MCF 10A (cell line): ENCODE results near the gene GOLIM4. TPM values are rescaled to one million over a fixed set of nuclear protein-coding genes. Genes with fewer than 3 reads are reported as not detected.
A peak's percentile ranks its signal among the peaks of the same experiment; 100 is the strongest.

Experiments used
- BruUV-seq: library from RNA; stranded (reverse); fragments of 400-500 nt; replicated peaks from 2 replicates; lab custom pipeline; 2021; lab: Mats Ljungman, UMichigan
- CTCF ChIA-PET: fragments of 300-600 bp; sonication (Branson Sonifier 250); formaldehyde crosslinking; extraction: SDS; loops from one replicate; lab custom pipeline; 2021; ENCODE audit warnings: antibody characterized with exemption, inconsistent platforms; lab: Yijun Ruan, JAX
- POLR2A ChIA-PET: fragments of 300-600, 350-650 bp; sonication (Branson Sonifier 250); formaldehyde crosslinking; extraction: SDS; loops from one replicate; lab custom pipeline; 2020; ENCODE audit warnings: antibody characterized with exemption, inconsistent platforms; lab: Yijun Ruan, JAX
- DNase-seq: peaks from one replicate; pipeline ENCODE4 v3.0.0-alpha.2; 2018; ENCODE audit not compliant: unreplicated experiment
- H3K27ac Mint-ChIP-seq: one replicate; pipeline ENCODE4 v1.8.0; 2022; ENCODE audit warnings: mild to moderate bottlenecking, low read depth, mixed read lengths; ENCODE audit not compliant: unreplicated experiment
- H3K27me3 Mint-ChIP-seq: one replicate; pipeline ENCODE4 v1.8.0; 2022; ENCODE audit warnings: mixed read lengths; ENCODE audit not compliant: insufficient read depth, unreplicated experiment
- H3K36me3 Mint-ChIP-seq: one replicate; pipeline ENCODE4 v1.8.0; 2022; ENCODE audit warnings: mild to moderate bottlenecking, moderate library complexity, mixed read lengths; ENCODE audit not compliant: insufficient read depth, unreplicated experiment
- H3K4me1 Mint-ChIP-seq: one replicate; pipeline ENCODE4 v1.8.0; 2022; ENCODE audit warnings: mixed read lengths; ENCODE audit not compliant: insufficient read depth, unreplicated experiment
- H3K4me3 Mint-ChIP-seq: one replicate; pipeline ENCODE4 v1.8.0; 2022; ENCODE audit warnings: mild to moderate bottlenecking, moderate library complexity, mixed read lengths; ENCODE audit not compliant: unreplicated experiment
- H3K9me3 Mint-ChIP-seq: one replicate; pipeline ENCODE4 v1.8.0; 2022; ENCODE audit warnings: mixed read lengths; ENCODE audit not compliant: unreplicated experiment
- intact Hi-C: fragments of 100-400 bp; cut with micrococcal nuclease; formaldehyde crosslinking; loops from 2 replicates; pipeline ENCODE4 v1.14.1; 2022
- total RNA-seq: library from RNA; stranded (reverse); gene quantifications from 2 replicates; pipeline ENCODE4 v1.2.3, GENCODE V29; 2022
- TF ChIP-seq, protein P1 (sequence below): fragments of 200-600 bp; IDR thresholded peaks from one replicate; pipeline ENCODE4 v1.8.0; 2022; ENCODE audit warnings: antibody characterized with exemption, mild to moderate bottlenecking; ENCODE audit not compliant: unreplicated experiment

Gene GOLIM4
- total RNA-seq, 1 experiment from 2014 or later: 25.8 TPM

DNA sequence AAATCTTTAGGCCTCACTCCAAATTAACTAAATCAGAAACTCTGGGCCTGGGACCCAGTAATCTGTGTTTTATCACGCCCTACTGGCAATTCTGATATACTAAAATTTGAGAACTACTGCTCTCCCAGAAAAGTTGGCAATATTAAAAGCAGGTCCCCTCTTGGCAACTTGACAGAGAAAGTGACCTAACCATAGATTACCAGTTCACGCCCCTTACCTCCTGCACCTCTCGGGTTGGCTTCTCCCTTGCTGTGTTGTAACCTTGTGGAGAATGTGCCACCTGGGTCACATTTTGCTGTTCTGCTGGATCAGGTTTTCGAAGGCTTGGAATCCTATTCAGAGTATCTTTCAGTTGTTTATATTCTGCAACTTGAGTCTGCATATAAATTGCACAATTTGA lies 59.1 kb downstream of the GOLIM4 start:
- H3K4me1 Mint-ChIP-seq: no peaks in the 10 kb centered on the region
- no peak for DNase-seq
- ChIA-PET CTCF (interaction anchor here (0.6 to 1.9 kb wide), 5 partner anchors 9 to 391 kb away, joined by 3 to 7 read pairs (median 4); no protein-coding TSS in a partner anchor), POLR2A (no interaction called here)
- no peak overlapping the region for H3K27ac Mint-ChIP-seq
- BruUV-seq: no TSS peak
- TF ChIP-seq, protein P1, sequence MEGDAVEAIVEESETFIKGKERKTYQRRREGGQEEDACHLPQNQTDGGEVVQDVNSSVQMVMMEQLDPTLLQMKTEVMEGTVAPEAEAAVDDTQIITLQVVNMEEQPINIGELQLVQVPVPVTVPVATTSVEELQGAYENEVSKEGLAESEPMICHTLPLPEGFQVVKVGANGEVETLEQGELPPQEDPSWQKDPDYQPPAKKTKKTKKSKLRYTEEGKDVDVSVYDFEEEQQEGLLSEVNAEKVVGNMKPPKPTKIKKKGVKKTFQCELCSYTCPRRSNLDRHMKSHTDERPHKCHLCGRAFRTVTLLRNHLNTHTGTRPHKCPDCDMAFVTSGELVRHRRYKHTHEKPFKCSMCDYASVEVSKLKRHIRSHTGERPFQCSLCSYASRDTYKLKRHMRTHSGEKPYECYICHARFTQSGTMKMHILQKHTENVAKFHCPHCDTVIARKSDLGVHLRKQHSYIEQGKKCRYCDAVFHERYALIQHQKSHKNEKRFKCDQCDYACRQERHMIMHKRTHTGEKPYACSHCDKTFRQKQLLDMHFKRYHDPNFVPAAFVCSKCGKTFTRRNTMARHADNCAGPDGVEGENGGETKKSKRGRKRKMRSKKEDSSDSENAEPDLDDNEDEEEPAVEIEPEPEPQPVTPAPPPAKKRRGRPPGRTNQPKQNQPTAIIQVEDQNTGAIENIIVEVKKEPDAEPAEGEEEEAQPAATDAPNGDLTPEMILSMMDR: no peak
- intact Hi-C loops: no loop called here
- no peaks in the 10 kb centered on the region for H3K27me3 Mint-ChIP-seq
- no peaks in the 10 kb centered on the region for H3K9me3 Mint-ChIP-seq
- H3K36me3 Mint-ChIP-seq: peaks cover 19% of the 10 kb centered on the region
- H3K4me3 Mint-ChIP-seq: no peak overlapping the region

GRCh38 chr3:168034152-168034928 lies 61.4 kb downstream of the GOLIM4 start:
- peaks cover 29% of the 10 kb centered on the region for H3K36me3 Mint-ChIP-seq

GRCh38 chr3:168030577-168030976 lies 65.1 kb downstream of the GOLIM4 start:
- TF ChIP-seq, protein P1: no peak
- intact Hi-C loops: no loop called here
- Mint-ChIP-seq H3K4me3 (no peak overlapping the region), H3K27ac (no peak overlapping the region), H3K27me3 (no peaks in the 10 kb centered on the region), H3K36me3 (peaks cover 49% of the 10 kb centered on the region), H3K4me1 (no peaks in the 10 kb centered on the region), H3K9me3 (no peaks in the 10 kb centered on the region)
- CTCF ChIA-PET: interaction anchor here (1.0 to 6.9 kb wide), 3 partner anchors 11 to 149 kb away, joined by 4 to 58 read pairs (median 5); no protein-coding TSS in a partner anchor
- POLR2A ChIA-PET: interaction anchor here (1.0 kb wide), 1 partner anchor 150 kb away, joined by 3 read pairs; no protein-coding TSS in a partner anchor
- no peak for DNase-seq
- BruUV-seq: no TSS peak

More at GRCh38 chr3:168034152-168034928, 61.4 kb downstream of the GOLIM4 start:
- Mint-ChIP-seq H3K27me3 (no peaks in the 10 kb centered on the region), H3K4me3 (no peak overlapping the region), H3K4me1 (no peaks in the 10 kb centered on the region), H3K9me3 (no peaks in the 10 kb centered on the region), H3K27ac (no peak overlapping the region)
- DNase-seq: peak; percentile 40
- TF ChIP-seq, protein P1: no peak
- CTCF ChIA-PET: interaction anchor here (2.0 to 2.4 kb wide), 2 partner anchors 13 to 132 kb away, joined by 12 to 15 read pairs; no protein-coding TSS in a partner anchor
- POLR2A ChIA-PET: no interaction called here
- intact Hi-C loops: no loop called here
- BruUV-seq: no TSS peak

- H3K27ac Mint-ChIP-seq: no peak overlapping the region
- no peak for DNase-seq
- H3K4me1 Mint-ChIP-seq: peaks cover 4% of the 10 kb centered on the region
- ChIA-PET POLR2A (interaction anchor here (0.7 to 1.0 kb wide), 2 partner anchors 151 to 221 kb away, joined by 3 read pairs; no protein-coding TSS in a partner anchor), CTCF (interaction anchor here (0.6 to 6.9 kb wide), 4 partner anchors 12 to 1837 kb away, joined by 3 to 58 read pairs (median 4); no protein-coding TSS in a partner anchor)
- no peaks in the 10 kb centered on the region for H3K27me3 Mint-ChIP-seq
- BruUV-seq: no TSS peak
- H3K9me3 Mint-ChIP-seq: no peaks in the 10 kb centered on the region
- TF ChIP-seq, protein P1: no peak
- intact Hi-C loops: no loop called here
- H3K4me3 Mint-ChIP-seq: no peak overlapping the region
- peaks cover 52% of the 10 kb centered on the region for H3K36me3 Mint-ChIP-seq
Measured at GRCh38 chr3:168029705-168030104, 66.0 kb downstream of the GOLIM4 start.
